Endometrial microvascular endothelial cells (primary cell): Measurements from ENCODE around the gene PRDM7. TPM values are rescaled to one million over a fixed set of nuclear protein-coding genes. Genes with fewer than 3 reads are reported as not detected.

Experiments
- in situ Hi-C: cut with HindIII; loops from 2 replicates; pipeline ENCODE4 v1.10.0; 2017; ENCODE audit warnings: low sequenced_read_pairs, low pct_unique_long_range_greater_than_20kb; ENCODE audit errors: inconsistent ontology term
- total RNA-seq: library from RNA; depleted of rRNA; stranded (reverse); fragments of >200 nt; gene quantifications from one replicate; pipeline ENCODE4 v1.2.3, GENCODE V29; 2015; ENCODE audit errors: inconsistent ontology term

Gene PRDM7
- total RNA-seq, 1 donor from 2014 or later = not detected

GRCh38 chr16:90042946-90043514 is 34.1 kb downstream of the PRDM7 start:
- in situ Hi-C loops = no loop called here

- in situ Hi-C loops = no loop called here
Measured at GRCh38 chr16:90041896-90042473, 35.1 kb downstream of the PRDM7 start.

GRCh38 chr16:90040152-90041023 is 36.7 kb downstream of the PRDM7 start:
- in situ Hi-C loops = no loop called here

- in situ Hi-C loops = no loop called here
Measured at GRCh38 chr16:90037276-90037675, 39.9 kb downstream of the PRDM7 start.

- in situ Hi-C loops = no loop called here
Measured at GRCh38 chr16:90035902-90036301, 41.2 kb downstream of the PRDM7 start.

GRCh38 chr16:90034504-90034903 is 42.6 kb downstream of the PRDM7 start:
- in situ Hi-C loops = no loop called here

- in situ Hi-C loops = no loop called here
Measured at GRCh38 chr16:90033387-90033786, 43.7 kb downstream of the PRDM7 start.

- in situ Hi-C loops = no loop called here
Measured at GRCh38 chr16:90032674-90033331, 44.3 kb downstream of the PRDM7 start.

GRCh38 chr16:90031931-90032673 is 45.0 kb downstream of the PRDM7 start:
- in situ Hi-C loops = no loop called here

GRCh38 chr16:90031186-90031930 is 45.8 kb downstream of the PRDM7 start:
- in situ Hi-C loops = no loop called here

- in situ Hi-C loops = no loop called here
Measured at GRCh38 chr16:90028985-90029384, 48.1 kb downstream of the PRDM7 start.

- in situ Hi-C loops = no loop called here
Measured at GRCh38 chr16:90027611-90028010, 49.5 kb downstream of the PRDM7 start.

GRCh38 chr16:90026135-90026534 is 51.0 kb downstream of the PRDM7 start:
- in situ Hi-C loops = no loop called here

- in situ Hi-C loops = no loop called here
Measured at GRCh38 chr16:90023078-90023447, 54.1 kb downstream of the PRDM7 start.

- in situ Hi-C loops = no loop called here
Measured at GRCh38 chr16:90022209-90023077, 54.7 kb downstream of the PRDM7 start.

GRCh38 chr16:90020838-90021382 is 56.2 kb downstream of the PRDM7 start:
- in situ Hi-C loops = no loop called here

- in situ Hi-C loops = no loop called here
Measured at GRCh38 chr16:90020260-90020837, 56.8 kb downstream of the PRDM7 start.
